ENCODE results near the gene ANKS3.

ANKS3 gene

GRCh38 chr16:4696905-4697847 lies 36.9 kb downstream of the ANKS3 start:
- DNase-seq (ENCODE audit: low read depth), result no peak

- DNase-seq (ENCODE audit: low read depth), result no peak
These were observed 37.7 kb downstream of the ANKS3 start for GRCh38 chr16:4696172-4696904.

GRCh38 chr16:4695473-4696171 lies 38.4 kb downstream of the ANKS3 start:
- no peak for DNase-seq (ENCODE audit: low read depth)

GRCh38 chr16:4694642-4695451 lies 39.2 kb downstream of the ANKS3 start:
- DNase-seq (ENCODE audit: low read depth), result no peak

- DNase-seq (ENCODE audit: low read depth), result no peak
These were observed 40.0 kb downstream of the ANKS3 start for GRCh38 chr16:4693956-4694641.

- peak; percentile 91 for DNase-seq (ENCODE audit: low read depth)
These were observed 40.6 kb downstream of the ANKS3 start, which contains the start of gene NUDT16L1 for GRCh38 chr16:4693296-4693955. TSS of gene NUDT16L1 (plus strand) at chr16:4693562. CDS start at chr16:4693727, 165 bp downstream.

GRCh38 chr16:4692460-4693295 lies 41.4 kb downstream of the ANKS3 start:
- no peak for DNase-seq (ENCODE audit: low read depth)

- no peak for DNase-seq (ENCODE audit: low read depth)
These were observed 42.2 kb downstream of the ANKS3 start for GRCh38 chr16:4691666-4692412.

- DNase-seq (ENCODE audit: low read depth), result no peak
These were observed 43.0 kb downstream of the ANKS3 start for GRCh38 chr16:4690946-4691665.

GRCh38 chr16:4689864-4690704 lies 44.0 kb downstream of the ANKS3 start:
- DNase-seq (ENCODE audit: low read depth), result no peak

- DNase-seq (ENCODE audit: low read depth), result no peak
These were observed 44.9 kb downstream of the ANKS3 start for GRCh38 chr16:4689091-4689671.

- no peak for DNase-seq (ENCODE audit: low read depth)
These were observed 45.4 kb downstream of the ANKS3 start for GRCh38 chr16:4688674-4689045.

GRCh38 chr16:4687946-4688673 lies 46.0 kb downstream of the ANKS3 start:
- no peak for DNase-seq (ENCODE audit: low read depth)

- no peak for DNase-seq (ENCODE audit: low read depth)
These were observed 46.7 kb downstream of the ANKS3 start for GRCh38 chr16:4687416-4687815.

- no peak for DNase-seq (ENCODE audit: low read depth)
These were observed 47.4 kb downstream of the ANKS3 start for GRCh38 chr16:4686497-4687210.

Measured in stromal cell of bone marrow (primary cell).